GM19328 (cell line): Measurements from ENCODE around the gene BORCS6.
A peak's percentile ranks its signal among the peaks of the same experiment; 100 is the strongest.
"Not testable (repeated sequence)": the region's sequence is repeated elsewhere in the genome, so short reads cannot be mapped to it uniquely, and the experiment has no call there.

Source experiments
- ATAC-seq: cut with Tn5 transposase; IDR thresholded peaks from one replicate; pipeline ENCODE4 v1.9.1; 2021; ENCODE audit warnings: mild to moderate bottlenecking, moderate library complexity; ENCODE audit not compliant: unreplicated experiment

The BORCS6 gene

DNA sequence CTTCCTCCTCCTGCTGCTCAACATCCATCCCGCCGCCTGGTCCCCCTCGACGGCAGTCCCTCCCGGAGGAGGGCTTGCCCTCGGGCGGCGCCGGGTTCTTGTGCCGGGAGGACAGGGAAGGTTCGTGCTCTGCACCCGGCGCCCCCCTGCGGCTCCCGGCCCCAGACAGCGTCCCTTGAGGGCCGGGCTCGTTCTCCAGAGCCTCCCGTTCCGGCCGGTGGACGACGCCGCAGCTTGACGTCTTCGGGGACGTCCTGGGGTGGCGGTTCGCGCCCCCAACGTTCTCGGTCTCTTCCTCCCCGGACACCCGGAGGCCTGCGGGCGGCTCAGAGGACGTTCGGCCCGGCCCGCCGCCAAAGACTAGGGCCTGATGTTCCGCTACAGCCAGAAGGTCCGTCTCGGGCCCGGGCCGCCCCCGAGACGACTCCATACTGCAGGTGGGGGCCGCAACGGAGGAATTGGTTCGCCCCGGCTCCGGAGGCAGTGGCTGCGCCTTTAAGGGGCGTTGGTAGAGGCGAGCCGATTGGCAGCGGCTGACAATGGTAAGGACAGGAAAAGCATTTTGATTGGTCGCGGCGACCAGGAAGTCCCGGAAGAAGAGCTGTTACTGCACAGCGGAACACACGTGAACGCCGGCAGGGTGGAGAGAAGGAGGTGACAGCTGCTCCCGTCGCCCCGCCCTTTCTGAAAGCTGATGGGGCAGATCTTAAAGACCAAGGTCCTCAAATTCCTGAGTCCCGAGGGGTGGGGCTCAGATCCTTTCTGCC is at the start of gene BORCS6:
BORCS6 (minus strand) TSS at position 470 of the 767 bp plus-strand sequence; CDS start at position 430, 40 bp downstream.
- peak; percentile 43 for ATAC-seq

DNA sequence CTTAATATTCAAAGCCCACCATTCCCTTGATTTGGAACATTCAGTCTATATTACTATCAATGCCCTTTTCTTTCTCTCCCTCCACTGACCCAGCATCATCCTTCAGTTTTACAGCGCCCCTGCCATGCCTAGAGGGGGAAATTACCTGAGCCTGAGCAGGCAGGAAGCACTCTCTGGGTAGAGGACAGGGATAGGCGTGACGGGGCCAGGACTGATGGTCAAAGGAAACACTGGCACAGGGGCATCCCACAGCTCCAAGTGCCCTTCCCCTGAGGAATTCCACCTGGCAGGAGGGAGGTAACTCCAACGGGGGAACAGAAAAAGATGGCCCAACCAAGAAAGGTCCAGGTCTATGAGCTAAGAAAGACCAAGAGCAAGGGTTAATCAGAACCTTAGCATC is 47.9 kb upstream of the BORCS6 start:
- no peak for ATAC-seq

DNA sequence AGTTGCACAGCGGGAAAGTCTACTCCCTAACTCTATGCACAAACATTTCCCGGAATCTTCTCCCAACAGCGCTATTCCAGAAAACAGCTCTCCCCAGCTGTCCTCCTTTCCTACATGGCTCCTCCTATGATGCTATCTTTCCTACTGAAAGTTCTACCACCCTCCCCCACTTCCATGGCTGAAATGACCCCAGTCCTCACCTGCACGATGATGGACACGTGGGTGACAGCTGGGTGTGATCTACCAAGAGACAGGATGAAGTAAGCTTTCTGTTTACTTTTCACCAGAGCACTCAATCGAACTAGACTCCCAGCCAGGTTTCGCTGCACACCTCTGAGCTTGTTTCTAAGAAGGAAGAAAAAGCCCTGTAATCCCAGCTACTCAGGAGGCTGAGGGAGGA is 47.2 kb upstream of the BORCS6 start:
- ATAC-seq, result no peak

DNA sequence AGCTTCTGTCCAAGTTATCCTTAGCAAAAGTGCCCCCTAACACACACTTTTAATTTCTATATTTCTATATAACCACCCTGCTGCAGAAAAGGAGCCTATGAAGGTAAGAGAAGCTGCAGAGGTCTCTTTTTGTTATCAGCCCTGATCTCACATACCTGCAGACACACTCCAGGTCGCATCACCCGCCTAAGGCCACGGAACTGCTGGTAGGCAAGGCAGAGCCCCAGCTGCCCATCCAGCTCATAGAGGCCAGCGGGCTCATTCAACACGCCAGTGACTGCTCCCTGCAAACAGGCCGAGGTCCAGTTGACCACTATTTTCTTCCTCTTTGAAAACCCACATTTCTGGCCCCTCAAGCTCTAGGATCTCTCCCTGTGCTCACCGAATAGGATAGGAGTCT is 45.7 kb upstream of the BORCS6 start:
- no peak for ATAC-seq

DNA sequence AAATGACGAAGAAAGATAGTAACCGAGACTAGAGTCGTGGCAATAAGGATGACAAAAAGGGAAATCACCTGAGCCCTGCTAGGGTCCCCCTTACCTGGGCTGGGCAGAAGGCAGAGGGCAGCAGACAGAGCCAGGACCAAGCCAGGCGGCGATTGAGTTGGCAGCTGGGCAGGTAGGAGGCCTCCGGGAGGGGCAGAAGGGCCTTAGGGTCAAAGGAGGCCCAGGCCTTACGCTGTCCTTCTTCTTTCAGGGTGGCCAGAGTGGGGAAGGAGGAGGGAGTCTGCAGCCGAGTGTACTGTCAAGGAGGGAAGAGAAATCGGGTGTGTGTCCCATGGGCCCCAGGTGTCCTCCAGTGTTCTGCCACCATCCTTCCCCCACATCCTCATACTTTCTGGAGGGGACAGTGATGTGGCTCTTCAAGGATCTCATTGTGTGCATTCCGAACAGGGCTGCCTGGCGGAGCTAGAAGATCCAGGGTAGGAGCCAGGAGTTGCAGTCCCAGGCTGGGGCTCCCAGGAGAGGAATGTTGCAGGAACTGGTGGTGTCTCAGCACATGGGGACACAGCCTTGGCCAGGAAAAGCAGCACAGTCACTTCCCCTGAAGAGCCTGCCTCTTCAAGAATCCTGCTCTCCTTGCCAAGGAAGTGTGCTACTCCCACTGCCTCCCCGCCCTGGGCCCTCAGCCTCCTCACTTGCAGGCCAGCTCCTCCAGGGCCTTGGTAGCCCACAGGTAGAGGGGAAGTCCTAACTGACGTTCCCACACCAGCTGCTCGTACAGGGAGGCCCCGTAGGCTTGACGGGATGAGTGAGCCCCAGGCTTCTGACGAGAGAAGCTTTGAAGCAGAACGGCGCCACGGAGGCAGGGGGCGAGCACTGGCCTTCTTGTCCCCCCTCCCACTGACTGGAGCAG is 44.6 kb upstream of the BORCS6 start:
- ATAC-seq, result no peak

GRCh38 chr17:8231701-8232100 is 41.7 kb upstream of the BORCS6 start:
- no peak for ATAC-seq

- ATAC-seq, result no peak
These were observed 37.2 kb upstream of the BORCS6 start for GRCh38 chr17:8227238-8227581.

DNA sequence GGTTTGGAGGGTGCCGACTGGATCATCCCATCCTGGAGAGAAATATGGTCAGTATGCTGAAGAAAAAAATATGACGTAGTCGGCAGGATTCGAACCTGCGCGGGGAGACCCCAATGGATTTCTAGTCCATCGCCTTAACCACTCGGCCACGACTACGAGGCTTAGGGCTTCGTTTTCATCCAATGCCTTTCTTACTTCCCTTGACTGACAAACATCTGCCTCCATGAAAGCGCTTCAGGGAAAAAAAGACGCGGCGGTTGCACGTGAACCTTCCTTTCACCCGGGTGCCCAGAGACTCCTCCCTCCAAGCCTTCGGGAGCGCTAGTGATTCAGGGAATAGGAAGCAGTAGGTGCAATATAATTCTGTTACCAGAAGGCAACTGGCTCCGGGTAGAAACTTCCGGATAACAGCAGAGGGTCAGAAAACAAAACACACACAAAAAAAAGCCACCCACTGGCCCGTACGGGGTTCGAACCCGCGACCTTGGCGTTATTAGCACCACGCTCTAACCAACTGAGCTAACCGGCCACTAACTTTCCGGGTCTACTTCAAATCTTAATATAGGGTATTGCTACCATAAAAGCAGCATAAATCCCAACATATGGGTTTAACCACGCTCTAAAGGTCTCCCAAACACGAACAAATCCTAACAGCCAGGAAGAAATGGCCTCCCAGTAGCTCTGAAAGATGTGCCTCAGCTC is 36.7 kb upstream of the BORCS6 start:
- no peak for ATAC-seq

- ATAC-seq, result no peak
These were observed 36.0 kb upstream of the BORCS6 start for GRCh38 chr17:8225813-8226535.

- no peak for ATAC-seq
These were observed 35.2 kb upstream of the BORCS6 start for GRCh38 chr17:8224891-8225812.

- ATAC-seq, result no peak
These were observed 33.6 kb upstream of the BORCS6 start for GRCh38 chr17:8223356-8224126.

DNA sequence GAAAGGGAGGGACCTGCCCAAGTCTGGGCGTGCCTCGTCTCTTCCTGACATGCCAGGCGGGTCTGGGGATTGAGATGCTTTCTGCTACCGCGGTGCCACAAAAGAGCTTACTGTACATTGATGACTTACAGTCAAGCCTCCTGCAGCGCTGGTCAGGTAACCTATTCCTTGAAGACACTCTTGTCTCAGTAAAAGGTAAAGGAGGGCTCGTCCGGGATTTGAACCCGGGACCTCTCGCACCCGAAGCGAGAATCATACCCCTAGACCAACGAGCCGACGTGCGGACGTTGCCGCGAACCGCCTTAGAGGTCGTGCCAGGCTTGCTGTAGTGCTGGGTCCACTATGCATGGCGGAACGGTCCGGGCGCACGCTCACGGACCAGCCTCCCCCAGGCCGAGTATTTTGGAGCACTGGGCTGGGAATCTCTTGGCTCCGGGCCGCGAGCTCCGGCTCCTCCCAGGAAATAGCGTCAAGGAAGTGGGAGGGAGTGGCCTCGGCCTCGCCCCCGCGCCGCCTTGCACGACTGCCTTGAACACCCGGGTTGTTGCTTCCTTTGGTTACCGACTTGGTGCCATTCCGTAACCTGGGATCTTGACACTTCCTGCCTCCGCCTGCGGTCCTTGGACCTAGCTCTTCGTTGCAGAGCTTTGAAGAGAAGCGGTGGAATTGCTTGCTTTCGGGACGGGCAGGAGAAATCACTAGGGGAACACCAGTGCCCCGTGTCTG is 32.8 kb upstream of the BORCS6 start:
- peak; percentile 31 for ATAC-seq

DNA sequence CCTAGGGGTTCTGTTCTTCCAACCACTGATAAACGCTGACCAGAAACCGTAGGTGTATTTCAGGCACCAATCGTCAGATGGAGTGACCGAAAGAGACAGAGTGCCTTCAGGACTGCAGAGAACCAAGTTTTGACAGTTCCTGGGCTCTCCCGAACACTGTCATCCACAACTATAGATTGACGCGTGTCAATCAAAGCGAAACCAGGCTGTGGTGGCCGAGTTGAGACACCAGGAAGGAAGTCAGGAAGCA is 32.3 kb upstream of the BORCS6 start:
- ATAC-seq, result peak; percentile 36

- ATAC-seq, result peak; percentile 39
These were observed 31.8 kb upstream of the BORCS6 start for GRCh38 chr17:8221663-8222379.

GRCh38 chr17:8220783-8221662 is 31.0 kb upstream of the BORCS6 start:
- no peak for ATAC-seq

GRCh38 chr17:8214000-8214399 is 24.0 kb upstream of the BORCS6 start:
- not testable (repeated sequence) for ATAC-seq
